COR-L47 (cell line): ENCODE data around the gene PPARA.
A peak's percentile ranks its signal among the peaks of the same experiment; 100 is the strongest.

Experiments
- DNase-seq: peaks from one replicate; lab custom pipeline; 2025; lab: John Stamatoyannopoulos, UW

PPARA gene

GRCh38 chr22:46143491-46144147 is 6.7 kb upstream of the PPARA start:
- no peak for DNase-seq

GRCh38 chr22:46145361-46145851 is 4.9 kb upstream of the PPARA start:
- no peak for DNase-seq

- no peak for DNase-seq
Observed at GRCh38 chr22:46145896-46146295, 4.4 kb upstream of the PPARA start.

GRCh38 chr22:46146329-46146728 is 4.0 kb upstream of the PPARA start:
- no peak for DNase-seq

- no peak for DNase-seq
Observed at GRCh38 chr22:46147061-46147460, 3.3 kb upstream of the PPARA start.

GRCh38 chr22:46147471-46148267 is 2.7 kb upstream of the PPARA start:
- no peak for DNase-seq

GRCh38 chr22:46148336-46148735 is 2.0 kb upstream of the PPARA start:
- no peak for DNase-seq

GRCh38 chr22:46148816-46149511 is 1.4 kb upstream of the PPARA start:
- no peak for DNase-seq

GRCh38 chr22:46149512-46150033 is 753 bp upstream of the PPARA start:
- DNase-seq = no peak

GRCh38 chr22:46150655-46151477 is 540 bp downstream of the PPARA start:
- no peak for DNase-seq

GRCh38 chr22:46153930-46154329 is 3.6 kb downstream of the PPARA start:
- DNase-seq = no peak

GRCh38 chr22:46156031-46156430 is 5.7 kb downstream of the PPARA start:
- no peak for DNase-seq

GRCh38 chr22:46158283-46158682 is 8.0 kb downstream of the PPARA start:
- DNase-seq = no peak

GRCh38 chr22:46159212-46159611 is 8.9 kb downstream of the PPARA start:
- DNase-seq = no peak

GRCh38 chr22:46159777-46160176 is 9.5 kb downstream of the PPARA start:
- no peak for DNase-seq

GRCh38 chr22:46162285-46162684 is 12.0 kb downstream of the PPARA start:
- no peak for DNase-seq

- no peak for DNase-seq
Observed at GRCh38 chr22:46162771-46163556, 12.6 kb downstream of the PPARA start.

GRCh38 chr22:46163557-46163888 is 13.2 kb downstream of the PPARA start:
- DNase-seq = no peak

GRCh38 chr22:46165977-46166376 is 15.7 kb downstream of the PPARA start:
- no peak for DNase-seq

GRCh38 chr22:46169628-46170027 is 19.3 kb downstream of the PPARA start:
- DNase-seq = no peak

GRCh38 chr22:46171940-46172339 is 21.6 kb downstream of the PPARA start:
- DNase-seq = peak; percentile 28
